DOHH2 (cell line): ENCODE data around the gene AHRR.
A peak's percentile ranks its signal among the peaks of the same experiment; 100 is the strongest.

Source experiments
- H3F3A ChIP-seq: fragments of 200-600 bp; sonication (generic), shearing (Covaris generic); 2 replicates; pipeline ENCODE4 v1.6.0; 2016; ENCODE audit warnings: antibody characterized with exemption, mild to moderate bottlenecking; ENCODE audit not compliant: control insufficient read depth, insufficient read depth
- H3K27ac ChIP-seq: fragments of 200-600 bp; sonication (generic); 2 replicates; pipeline ENCODE4 v1.5.1; 2014; ENCODE audit warnings: low read depth, mild to moderate bottlenecking, low read length, moderate library complexity
- H3K27me3 ChIP-seq: fragments of 200-600 bp; sonication (generic); 2 replicates; pipeline ENCODE4 v1.6.1; 2014; ENCODE audit warnings: mild to moderate bottlenecking, low read length, mixed read lengths; ENCODE audit not compliant: control insufficient read depth
- H3K36me3 ChIP-seq: fragments of 200-600 bp; sonication (generic); 2 replicates; pipeline ENCODE4 v1.6.1; 2014; ENCODE audit warnings: mild to moderate bottlenecking, low read length, moderate library complexity, mixed read lengths; ENCODE audit not compliant: control insufficient read depth
- H3K4me1 ChIP-seq: fragments of 200-600 bp; sonication (generic); 2 replicates; pipeline ENCODE4 v1.6.1; 2014; ENCODE audit warnings: mild to moderate bottlenecking, low read length, mixed read lengths; ENCODE audit not compliant: control insufficient read depth
- H3K4me2 ChIP-seq: fragments of 200-600 bp; sonication (generic); 2 replicates; pipeline ENCODE4 v1.6.0; 2014; ENCODE audit warnings: mild to moderate bottlenecking, low read length, moderate library complexity
- H3K4me3 ChIP-seq: fragments of 200-600 bp; sonication (generic); 2 replicates; pipeline ENCODE4 v1.5.1; 2014; ENCODE audit warnings: mild to moderate bottlenecking, low read length, mixed read lengths
- H3K79me2 ChIP-seq: fragments of 200-600 bp; sonication (generic); 2 replicates; pipeline ENCODE4 v1.6.1; 2014; ENCODE audit warnings: mild to moderate bottlenecking, low read length, mixed read lengths; ENCODE audit not compliant: control insufficient read depth
- H3K9me2 ChIP-seq: fragments of 200-600 bp; sonication (generic); replicated peaks from 2 replicates; pipeline ENCODE4 v1.6.1; 2014; ENCODE audit warnings: mild to moderate bottlenecking, low read length, mixed read lengths; ENCODE audit not compliant: control insufficient read depth
- H3K9me3 ChIP-seq: fragments of 200-600 bp; sonication (generic); 2 replicates; pipeline ENCODE4 v1.6.1; 2014; ENCODE audit warnings: antibody characterized with exemption, low read length, mixed read lengths; ENCODE audit not compliant: control insufficient read depth, insufficient read depth
- H4K20me1 ChIP-seq: fragments of 200-600 bp; sonication (generic); 2 replicates; pipeline ENCODE4 v1.6.0; 2014; ENCODE audit warnings: low read depth, mild to moderate bottlenecking, antibody characterized with exemption, low read length, moderate library complexity; ENCODE audit not compliant: control insufficient read depth, insufficient read depth
- CTCF ChIP-seq: fragments of 200-600 bp; sonication (generic); IDR thresholded peaks from one replicate; pipeline ENCODE4 v1.5.1; 2014; ENCODE audit warnings: antibody characterized with exemption, mild to moderate bottlenecking, low read depth, low read length; ENCODE audit not compliant: poor library complexity, severe bottlenecking
- EZH2phosphoT487 ChIP-seq: fragments of 200-600 bp; sonication (generic); IDR thresholded peaks from 2 replicates; pipeline ENCODE4 v1.6.1; 2017; ENCODE audit warnings: borderline replicate concordance, mild to moderate bottlenecking, antibody characterized with exemption, low read length, moderate library complexity, mixed read lengths

Gene AHRR

GRCh38 chr5:452978-453710 lies 131.6 kb downstream of the AHRR start:
- Histone ChIP-seq H3K4me3 (no peak overlapping the region), H3K4me2 (no peak overlapping the region), H3K9me2 (no peaks in the 10 kb centered on the region), H4K20me1 (no peaks in the 10 kb centered on the region), H3F3A (peaks cover 4% of the 10 kb centered on the region; the same call in 1 of the 2 replicates), H3K79me2 (peaks cover 82% of the 10 kb centered on the region), H3K4me1 (peaks cover 5% of the 10 kb centered on the region), H3K36me3 (peaks cover 96% of the 10 kb centered on the region), H3K27ac (no peak overlapping the region), H3K9me3 (no peaks in the 10 kb centered on the region), H3K27me3 (no peaks in the 10 kb centered on the region)
- TF ChIP-seq EZH2phosphoT487 = no peak
- TF ChIP-seq CTCF = no peak

- Histone ChIP-seq H4K20me1 (no peaks in the 10 kb centered on the region), H3K79me2 (peaks cover 88% of the 10 kb centered on the region), H3K9me2 (no peaks in the 10 kb centered on the region), H3K27ac (no peak overlapping the region), H3K4me2 (no peak overlapping the region), H3F3A (peaks cover 4% of the 10 kb centered on the region; the same call in 1 of the 2 replicates), H3K27me3 (no peaks in the 10 kb centered on the region), H3K4me3 (no peak overlapping the region), H3K36me3 (peaks cover 96% of the 10 kb centered on the region), H3K9me3 (no peaks in the 10 kb centered on the region), H3K4me1 (peaks cover 5% of the 10 kb centered on the region)
- no peak for TF ChIP-seq CTCF
- TF ChIP-seq EZH2phosphoT487 = no peak
Measured at GRCh38 chr5:453725-454481, 132.4 kb downstream of the AHRR start.

GRCh38 chr5:454936-455335 lies 133.4 kb downstream of the AHRR start:
- Histone ChIP-seq H3K4me1 (peaks cover 5% of the 10 kb centered on the region), H3K4me2 (no peak overlapping the region), H3K9me3 (no peaks in the 10 kb centered on the region), H4K20me1 (no peaks in the 10 kb centered on the region), H3K36me3 (peaks cover 97% of the 10 kb centered on the region), H3F3A (peaks cover 4% of the 10 kb centered on the region; the same call in 1 of the 2 replicates), H3K9me2 (no peaks in the 10 kb centered on the region), H3K79me2 (peaks cover 82% of the 10 kb centered on the region), H3K27ac (no peak overlapping the region), H3K4me3 (no peak overlapping the region), H3K27me3 (no peaks in the 10 kb centered on the region)
- peak; percentile 29 for TF ChIP-seq CTCF
- TF ChIP-seq EZH2phosphoT487 = no peak
